Central memory CD8-positive, alpha-beta T cell (primary cell): Measurements from ENCODE around the gene SLC35F3.
"Not testable (repeated sequence)": the region's sequence is repeated elsewhere in the genome, so short reads cannot be mapped to it uniquely, and the experiment has no call there.

ENCODE experiments used
- ATAC-seq: fragments of 150-1000 bp; cut with Tn5 transposase; replicated peaks from 2 replicates; pipeline ENCODE4 v1.10.0; 2022; ENCODE audit warnings: mild to moderate bottlenecking, moderate FRiP score, moderate number of reproducible peaks; ENCODE audit not compliant: poor library complexity, severe bottlenecking; ENCODE audit errors: extremely low read depth
- DNase-seq, 2 donors: peaks; one replicate each; pipeline ENCODE4 v3.0.0; 2021; ENCODE audit warnings: low spot score in 2 of 2
- H3K27ac Mint-ChIP-seq: one replicate; pipeline ENCODE4 v1.8.0; 2022; ENCODE audit warnings: low read depth, mild to moderate bottlenecking, moderate library complexity, mixed read lengths
- H3K27me3 Mint-ChIP-seq: one replicate; pipeline ENCODE4 v1.8.0; 2022; ENCODE audit warnings: mixed read lengths
- H3K36me3 Mint-ChIP-seq: one replicate; pipeline ENCODE4 v1.8.0; 2022; ENCODE audit warnings: mild to moderate bottlenecking, moderate library complexity, mixed read lengths; ENCODE audit not compliant: insufficient read depth
- H3K4me1 Mint-ChIP-seq: one replicate; pipeline ENCODE4 v1.8.0; 2022; ENCODE audit warnings: mixed read lengths
- H3K4me3 Mint-ChIP-seq: one replicate; pipeline ENCODE4 v1.8.0; 2022; ENCODE audit warnings: mild to moderate bottlenecking, moderate library complexity, mixed read lengths
- H3K9me3 Mint-ChIP-seq: one replicate; pipeline ENCODE4 v1.8.0; 2022; ENCODE audit warnings: mixed read lengths

Gene SLC35F3

DNA sequence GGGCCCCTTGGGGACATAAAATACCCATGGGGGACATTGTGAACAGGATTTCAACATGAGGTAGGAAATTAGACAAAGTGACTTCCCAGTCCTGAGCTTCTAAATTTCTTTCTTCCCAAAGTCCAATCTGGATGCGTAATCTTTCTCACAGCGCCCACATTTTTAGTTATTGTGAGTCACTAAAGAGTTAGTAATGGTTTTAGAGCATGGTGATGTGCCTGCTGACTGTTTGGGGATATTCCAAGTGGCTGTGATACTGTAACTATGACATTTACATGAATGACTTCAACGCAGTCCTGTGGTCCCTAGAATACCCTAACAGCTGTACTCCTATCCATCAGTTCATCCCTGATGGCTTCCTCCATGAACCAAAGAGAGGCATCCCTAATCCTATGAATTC, 244.7 kb downstream of the SLC35F3 start:
- Mint-ChIP-seq H3K4me3 (no peak overlapping the region), H3K36me3 (no peaks in the 10 kb centered on the region), H3K9me3 (no peaks in the 10 kb centered on the region), H3K4me1 (peaks cover 5% of the 10 kb centered on the region), H3K27me3 (peaks cover 66% of the 10 kb centered on the region), H3K27ac (no peak overlapping the region)
- no peak for ATAC-seq
- no peak for DNase-seq

DNA sequence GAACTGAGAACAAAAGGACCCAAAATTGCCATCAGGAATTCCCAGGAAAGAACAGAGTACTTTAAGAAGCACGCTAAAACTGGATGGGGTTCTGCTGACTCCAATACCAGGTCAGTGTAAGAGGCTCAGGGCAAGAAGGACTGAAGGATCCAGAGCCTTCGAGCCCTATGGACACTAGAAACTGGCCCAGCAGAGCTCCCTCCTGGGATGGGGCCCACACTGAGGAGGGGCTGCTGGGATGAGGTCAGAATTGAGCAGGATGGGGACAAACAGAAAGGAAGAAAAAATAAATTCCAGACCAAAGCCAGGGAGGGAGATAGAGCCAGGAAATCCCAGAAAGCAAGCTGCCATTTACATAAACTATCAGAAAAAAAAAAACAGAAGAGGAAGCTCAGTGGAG, 246.4 kb downstream of the SLC35F3 start:
- Mint-ChIP-seq H3K4me1 (peaks cover 5% of the 10 kb centered on the region), H3K4me3 (no peak overlapping the region), H3K27ac (no peak overlapping the region), H3K36me3 (no peaks in the 10 kb centered on the region), H3K9me3 (no peaks in the 10 kb centered on the region), H3K27me3 (peaks cover 54% of the 10 kb centered on the region)
- DNase-seq: no peak
- ATAC-seq: no peak

DNA sequence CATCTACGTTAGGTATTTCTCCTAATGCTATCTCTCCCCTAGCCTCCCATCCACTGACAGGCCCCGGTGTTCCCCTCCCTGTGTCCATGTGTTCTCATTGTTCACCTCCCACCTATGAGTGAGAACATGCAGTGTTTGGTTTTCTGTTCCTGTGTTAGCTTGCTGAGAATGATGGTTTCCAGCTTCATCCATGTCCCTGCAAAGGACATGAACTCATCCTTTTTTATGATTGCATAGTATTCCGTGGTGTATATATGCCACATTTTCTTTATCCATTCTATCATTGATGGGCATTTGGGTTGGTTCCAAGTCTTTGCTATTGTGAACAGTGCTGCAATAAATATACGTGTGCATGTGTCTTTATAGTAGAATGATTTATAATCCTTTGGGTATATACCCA, 247.9 kb downstream of the SLC35F3 start:
- peaks cover 40% of the 10 kb centered on the region for H3K27me3 Mint-ChIP-seq
- H3K36me3 Mint-ChIP-seq, DNase-seq, ATAC-seq, H3K9me3 Mint-ChIP-seq, H3K4me1 Mint-ChIP-seq, H3K4me3 Mint-ChIP-seq, H3K27ac Mint-ChIP-seq: not testable (repeated sequence)

DNA sequence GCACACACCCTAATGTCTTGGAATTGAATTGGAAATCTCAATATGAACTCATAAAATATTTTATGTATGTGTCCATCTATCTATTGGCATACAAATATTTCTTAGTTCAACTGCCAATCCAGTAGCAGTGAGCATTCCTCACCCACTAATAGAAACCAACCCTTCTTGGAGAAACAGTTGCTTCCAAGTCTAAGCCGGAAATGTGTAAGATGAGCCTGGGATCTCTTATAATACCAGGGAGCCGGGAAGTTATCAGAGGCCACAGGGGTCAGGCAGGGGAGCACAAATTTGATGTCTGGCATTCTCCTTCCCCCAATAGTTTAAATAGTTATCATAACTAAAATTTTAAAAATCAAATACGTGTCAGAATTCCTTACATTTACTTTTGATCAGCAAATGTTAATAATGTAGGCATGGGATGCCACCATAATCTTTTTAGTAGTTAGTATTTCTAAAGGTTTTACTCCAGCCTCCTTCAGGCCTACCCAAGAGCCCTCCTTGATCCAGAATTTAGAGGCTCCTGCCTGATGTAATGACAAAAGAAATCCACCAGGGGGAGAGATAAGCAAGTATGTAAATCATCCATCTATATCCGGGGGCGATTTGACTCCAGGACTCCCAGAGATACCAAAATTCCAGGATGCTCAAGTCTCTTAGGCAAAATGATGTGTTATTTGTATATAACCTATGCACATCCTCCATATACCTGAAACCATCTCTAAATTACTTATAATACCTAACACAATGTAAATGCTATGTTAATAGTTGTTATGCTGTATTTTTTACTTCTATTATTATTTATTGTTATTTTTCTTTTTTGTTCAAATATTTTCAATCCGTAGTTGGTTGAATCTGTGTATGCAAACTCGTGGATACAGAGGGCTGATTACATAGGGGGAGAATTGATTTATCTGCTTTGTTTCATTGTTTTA, 250.1 kb downstream of the SLC35F3 start:
- no peak for ATAC-seq
- no peak for DNase-seq
- H3K4me3 Mint-ChIP-seq: no peak overlapping the region
- no peaks in the 10 kb centered on the region for H3K9me3 Mint-ChIP-seq
- H3K4me1 Mint-ChIP-seq: no peaks in the 10 kb centered on the region
- no peaks in the 10 kb centered on the region for H3K36me3 Mint-ChIP-seq
- peaks cover 18% of the 10 kb centered on the region for H3K27me3 Mint-ChIP-seq
- no peak overlapping the region for H3K27ac Mint-ChIP-seq

DNA sequence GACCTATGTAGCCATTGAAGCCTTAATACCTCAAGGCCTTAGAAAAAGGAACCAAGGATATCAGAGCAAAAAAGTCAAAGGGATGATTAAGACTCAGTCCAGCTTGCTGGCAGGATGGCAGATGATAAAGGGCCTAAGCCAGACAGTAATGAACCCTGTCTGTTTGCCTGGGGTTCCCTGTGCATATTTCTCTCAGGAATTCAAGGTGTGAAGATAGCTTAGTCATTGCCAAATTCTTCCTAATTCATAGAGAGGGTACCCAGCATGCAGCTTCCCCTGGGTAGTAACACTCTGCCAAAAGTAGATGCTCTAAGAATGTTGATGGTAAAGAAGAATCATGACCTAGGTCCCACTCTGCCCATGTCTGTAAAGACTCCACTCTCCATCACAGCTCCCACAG, 258.2 kb downstream of the SLC35F3 start:
- ATAC-seq: no peak
- Mint-ChIP-seq H3K27ac (no peak overlapping the region), H3K9me3 (no peaks in the 10 kb centered on the region), H3K27me3 (no peaks in the 10 kb centered on the region), H3K4me3 (no peak overlapping the region), H3K4me1 (no peaks in the 10 kb centered on the region), H3K36me3 (no peaks in the 10 kb centered on the region)
- DNase-seq: no peak

DNA sequence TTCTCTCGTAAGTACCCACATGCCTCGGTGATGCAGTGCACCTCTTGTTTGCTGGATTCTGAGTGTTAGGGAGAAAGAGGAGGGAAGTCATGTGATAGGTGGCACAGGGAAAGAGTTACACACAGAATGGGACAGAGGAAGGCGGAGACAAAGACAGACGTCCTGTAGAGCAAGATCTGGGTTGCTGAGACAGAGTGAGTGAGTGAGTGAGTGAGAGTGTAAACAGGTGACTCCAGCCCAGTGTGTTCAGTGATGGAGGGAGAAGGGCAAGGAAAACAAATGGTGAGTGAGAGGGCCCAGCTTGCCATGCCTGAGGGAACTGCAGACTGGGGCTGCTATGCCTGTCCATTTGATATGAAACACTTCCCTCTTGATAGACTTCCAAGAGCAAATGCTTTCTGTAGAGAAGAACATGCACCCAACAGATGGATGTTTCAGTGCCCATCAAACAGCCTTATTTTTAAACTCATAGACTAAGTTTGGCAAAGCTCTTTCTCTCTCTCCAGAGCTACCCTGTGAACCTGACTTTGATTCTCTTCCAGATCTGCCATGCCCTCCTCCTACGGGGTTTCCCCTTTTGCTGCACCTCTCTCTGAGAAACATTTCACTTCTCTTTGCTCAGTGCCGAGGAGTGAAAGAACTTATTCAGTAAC, 258.9 kb downstream of the SLC35F3 start:
- Mint-ChIP-seq H3K9me3 (no peaks in the 10 kb centered on the region), H3K4me1 (no peaks in the 10 kb centered on the region), H3K36me3 (no peaks in the 10 kb centered on the region), H3K27me3 (peaks cover 2% of the 10 kb centered on the region), H3K27ac (no peak overlapping the region), H3K4me3 (no peak overlapping the region)
- ATAC-seq (no peak), DNase-seq (no peak)

DNA sequence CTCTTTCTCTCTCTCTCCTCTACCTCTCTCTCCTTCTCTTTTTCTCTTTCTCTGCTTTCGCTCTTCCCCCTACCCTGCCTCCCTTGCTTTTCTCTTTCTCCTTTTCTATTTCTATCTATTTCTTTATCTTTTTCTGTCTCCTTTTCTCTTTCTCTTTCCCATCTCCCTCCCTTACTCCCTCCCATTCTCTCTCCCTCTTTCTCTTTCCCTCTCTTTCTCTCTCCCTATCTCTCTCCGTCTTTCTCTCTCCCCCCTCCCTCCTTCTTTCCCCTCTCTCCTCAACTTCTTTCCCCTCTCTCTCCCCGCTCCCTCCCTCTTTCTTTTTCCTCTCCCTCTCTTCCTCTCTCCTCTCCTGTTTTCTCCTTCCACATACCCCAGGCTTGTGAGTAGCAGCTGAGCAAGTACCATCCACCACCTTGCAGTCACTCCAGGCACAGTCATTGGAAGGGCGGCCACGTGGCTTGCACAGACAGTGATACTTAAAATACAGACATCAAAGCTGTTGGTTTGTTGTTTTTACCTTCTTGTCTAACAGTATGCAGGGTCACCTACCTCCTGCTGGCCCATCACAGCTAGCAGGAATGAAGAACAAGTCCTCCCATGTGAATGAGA, 259.7 kb downstream of the SLC35F3 start:
- H3K4me1 Mint-ChIP-seq: no peaks in the 10 kb centered on the region
- ATAC-seq (no peak), DNase-seq (no peak)
- peaks cover 7% of the 10 kb centered on the region for H3K27me3 Mint-ChIP-seq
- no peaks in the 10 kb centered on the region for H3K36me3 Mint-ChIP-seq
- H3K27ac Mint-ChIP-seq: no peak overlapping the region
- H3K9me3 Mint-ChIP-seq: no peaks in the 10 kb centered on the region
- no peak overlapping the region for H3K4me3 Mint-ChIP-seq

DNA sequence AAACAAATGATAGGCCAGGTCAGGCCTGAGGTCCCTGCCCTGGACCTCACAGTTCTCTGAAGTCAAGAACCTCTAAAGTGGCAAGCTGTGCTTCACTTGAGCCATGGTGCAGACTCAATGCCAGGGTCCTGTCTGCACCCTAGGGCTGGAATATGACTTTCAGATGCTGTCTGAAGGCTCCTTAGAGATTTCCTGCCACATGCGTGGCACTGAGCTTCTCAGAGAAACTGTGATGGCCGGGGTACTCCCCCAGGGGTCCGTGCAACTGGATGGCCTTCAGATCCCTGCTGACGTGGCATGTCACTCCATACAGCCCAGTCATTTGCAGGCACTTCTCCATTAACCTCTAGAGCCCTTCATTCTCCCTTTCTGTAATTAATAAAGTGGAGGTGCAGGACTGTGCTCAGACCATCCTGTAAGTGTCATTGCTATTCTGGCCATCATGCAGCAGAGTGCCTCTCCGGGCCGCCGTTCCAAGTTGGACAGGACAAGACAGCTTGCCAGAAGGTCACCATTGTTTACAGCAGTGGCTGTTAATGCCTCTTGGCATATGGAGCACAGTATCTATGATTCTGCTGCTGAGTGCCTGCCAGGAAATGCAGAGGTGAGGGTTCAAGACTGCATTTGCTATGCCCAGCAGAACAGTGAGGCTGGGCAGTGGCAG, 263.7 kb downstream of the SLC35F3 start:
- DNase-seq (no peak), ATAC-seq (no peak)
- Mint-ChIP-seq H3K36me3 (no peaks in the 10 kb centered on the region), H3K27me3 (peaks cover 7% of the 10 kb centered on the region), H3K4me3 (no peak overlapping the region), H3K9me3 (no peaks in the 10 kb centered on the region), H3K4me1 (peaks cover 6% of the 10 kb centered on the region), H3K27ac (no peak overlapping the region)

DNA sequence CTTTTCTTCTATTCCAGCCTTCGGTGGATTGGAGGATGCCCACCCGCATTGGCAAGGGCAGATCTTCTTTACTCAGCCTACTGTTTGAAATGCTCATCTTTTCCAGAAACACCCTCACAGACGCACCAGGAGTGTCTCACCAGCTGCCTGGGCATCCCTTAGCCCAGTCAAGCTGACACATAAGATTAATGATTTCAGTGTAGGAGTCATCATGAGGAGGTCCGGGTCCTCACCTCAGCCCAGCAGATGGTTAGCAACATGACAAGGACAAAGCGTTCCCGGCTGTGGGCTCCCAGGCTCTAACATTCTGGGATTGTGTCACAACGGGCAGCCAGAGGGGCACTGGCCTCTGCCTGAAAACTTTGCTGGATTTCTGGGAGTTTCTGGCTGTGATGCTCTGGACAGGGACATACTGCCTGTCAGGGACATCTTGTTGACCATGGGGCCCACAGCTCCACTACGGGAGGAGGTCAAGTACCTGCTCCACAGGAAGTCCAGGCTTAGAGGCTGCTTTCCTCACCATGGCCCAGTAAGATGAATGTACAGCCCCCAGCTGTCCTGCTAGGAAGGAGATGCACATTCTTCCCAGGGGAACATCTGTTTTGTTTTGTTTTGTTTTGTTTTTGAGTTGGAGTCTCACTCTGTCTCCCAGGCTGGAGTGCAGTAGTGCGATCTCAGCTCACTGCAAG, 264.8 kb downstream of the SLC35F3 start:
- ATAC-seq (no peak), DNase-seq (no peak)
- Mint-ChIP-seq H3K4me3 (no peak overlapping the region), H3K4me1 (peaks cover 6% of the 10 kb centered on the region), H3K27ac (no peak overlapping the region), H3K36me3 (no peaks in the 10 kb centered on the region), H3K27me3 (peaks cover 13% of the 10 kb centered on the region), H3K9me3 (no peaks in the 10 kb centered on the region)

DNA sequence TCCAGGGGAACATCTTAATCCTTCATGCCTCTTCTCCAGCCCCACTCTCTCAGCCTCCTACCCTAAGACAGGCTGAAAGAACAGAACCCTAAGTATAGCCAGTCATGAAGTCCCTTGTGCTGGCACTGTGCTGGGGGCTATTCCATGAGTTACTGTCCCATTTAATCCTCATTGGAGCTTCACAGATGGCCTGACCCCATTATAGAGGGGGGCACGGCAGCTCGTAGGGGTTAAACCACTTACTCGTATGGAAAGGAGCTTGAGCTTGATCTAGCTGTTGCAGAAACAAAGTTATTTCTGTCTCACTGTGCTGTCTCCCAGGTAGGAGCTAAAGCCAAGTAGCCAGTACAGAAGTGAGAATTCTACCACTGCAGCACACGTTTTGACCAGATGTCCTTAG, 265.6 kb downstream of the SLC35F3 start:
- Mint-ChIP-seq H3K36me3 (no peaks in the 10 kb centered on the region), H3K4me1 (peaks cover 6% of the 10 kb centered on the region), H3K27ac (no peak overlapping the region), H3K9me3 (no peaks in the 10 kb centered on the region), H3K4me3 (no peak overlapping the region), H3K27me3 (peaks cover 21% of the 10 kb centered on the region)
- DNase-seq (no peak), ATAC-seq (no peak)

DNA sequence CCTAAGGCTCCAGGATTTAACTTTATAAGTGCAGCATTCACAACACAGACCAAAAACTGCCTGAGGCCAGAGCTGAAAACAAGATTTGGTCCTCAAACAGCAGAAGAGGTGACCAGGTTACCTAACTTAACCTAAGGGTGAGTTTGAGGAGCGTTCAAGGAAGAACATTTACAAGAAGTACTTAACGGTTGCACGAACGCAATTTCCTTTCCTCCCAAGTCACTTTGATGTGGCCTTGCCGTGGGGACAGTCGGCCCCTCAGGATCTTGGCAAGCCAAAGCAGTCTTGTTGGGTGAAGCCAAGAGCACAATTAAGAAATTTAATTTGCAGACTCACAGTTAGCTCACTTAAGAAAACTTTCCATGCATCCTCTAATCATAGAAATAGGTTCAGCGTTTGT, 266.1 kb downstream of the SLC35F3 start:
- Mint-ChIP-seq H3K27me3 (peaks cover 26% of the 10 kb centered on the region), H3K9me3 (no peaks in the 10 kb centered on the region), H3K4me1 (peaks cover 6% of the 10 kb centered on the region), H3K4me3 (no peak overlapping the region), H3K27ac (no peak overlapping the region), H3K36me3 (no peaks in the 10 kb centered on the region)
- ATAC-seq: no peak
- DNase-seq: no peak

DNA sequence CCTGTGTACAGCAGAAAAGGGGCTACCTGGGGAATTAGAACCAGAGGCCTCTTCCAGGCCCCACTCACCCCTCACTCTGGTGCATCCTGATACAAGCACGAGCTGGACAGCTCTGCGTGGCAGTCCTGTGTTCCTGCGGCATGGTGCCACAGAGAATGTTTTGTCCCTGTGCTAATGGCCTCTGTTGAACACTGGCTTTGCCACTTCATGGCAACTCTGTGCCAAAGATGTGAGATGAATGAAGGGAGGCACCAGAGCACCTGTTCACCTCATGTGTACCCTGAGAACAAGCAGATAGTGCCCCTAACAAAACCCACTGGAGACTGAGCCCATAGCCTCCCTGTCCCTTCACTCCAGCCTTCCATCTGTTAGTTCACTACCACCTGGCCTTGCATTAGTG, 269.5 kb downstream of the SLC35F3 start:
- ATAC-seq: no peak
- Mint-ChIP-seq H3K27me3 (peaks cover 53% of the 10 kb centered on the region), H3K27ac (no peak overlapping the region), H3K4me1 (peaks cover 6% of the 10 kb centered on the region), H3K36me3 (no peaks in the 10 kb centered on the region), H3K4me3 (no peak overlapping the region), H3K9me3 (no peaks in the 10 kb centered on the region)
- DNase-seq: no peak
